CD4-positive, alpha-beta T cell treated with Interleukin-1 beta for 1 hour (primary cell): ENCODE measurements around the gene GRIK4.
A peak's percentile ranks its signal among the peaks of the same experiment; 100 is the strongest.
"Not testable (repeated sequence)": the region's sequence is repeated elsewhere in the genome, so short reads cannot be mapped to it uniquely, and the experiment has no call there.

Experiments used
- DNase-seq, 2 donors: peaks; one replicate each; pipeline ENCODE4 v3.0.0-alpha.2; 2020 to 2022

Gene GRIK4

GRCh38 chr11:120974965-120975364, 463.4 kb downstream of the GRIK4 start:
- no peak for DNase-seq

GRCh38 chr11:120977266-120978137, 466.0 kb downstream of the GRIK4 start:
- no peak for DNase-seq

- DNase-seq: no peak
These were observed 467.2 kb downstream of the GRIK4 start for GRCh38 chr11:120978701-120979100.

- peak; percentile 8 to 32 for DNase-seq
These were observed 474.4 kb downstream of the GRIK4 start for GRCh38 chr11:120985718-120986569.

GRCh38 chr11:120988603-120989002, 477.1 kb downstream of the GRIK4 start:
- DNase-seq: no peak

GRCh38 chr11:120991830-120992686, 480.5 kb downstream of the GRIK4 start:
- DNase-seq: no peak

GRCh38 chr11:120994091-120994859, 482.7 kb downstream of the GRIK4 start:
- no peak for DNase-seq

- no peak for DNase-seq
These were observed 483.6 kb downstream of the GRIK4 start for GRCh38 chr11:120995184-120995583.

GRCh38 chr11:120996973-120997372, 485.4 kb downstream of the GRIK4 start:
- no peak for DNase-seq

GRCh38 chr11:120998581-120998980, 487.0 kb downstream of the GRIK4 start:
- DNase-seq: no peak

GRCh38 chr11:121004206-121004840, 492.8 kb downstream of the GRIK4 start:
- no peak for DNase-seq

GRCh38 chr11:121006922-121007321, 495.4 kb downstream of the GRIK4 start:
- no peak for DNase-seq

GRCh38 chr11:121008551-121008950, 497.0 kb downstream of the GRIK4 start:
- no peak for DNase-seq

GRCh38 chr11:121012091-121012490, 500.5 kb downstream of the GRIK4 start:
- DNase-seq: no peak

GRCh38 chr11:121018746-121019145, 507.2 kb downstream of the GRIK4 start:
- no peak for DNase-seq

- DNase-seq: not testable (repeated sequence)
These were observed 510.2 kb downstream of the GRIK4 start for GRCh38 chr11:121021718-121022117.

- peak; percentile 83 to 89 for DNase-seq
These were observed 512.6 kb downstream of the GRIK4 start, which contains the start of gene TBCEL for GRCh38 chr11:121023848-121024751. Gene TBCEL (plus strand): TSS chr11:121024102. CDS start chr11:121045691, 21,589 bp downstream.

GRCh38 chr11:121024989-121025388, 513.4 kb downstream of the GRIK4 start:
- DNase-seq: peak in 1 of 2 donors; percentile 3

GRCh38 chr11:121029153-121029552, 517.6 kb downstream of the GRIK4 start:
- no peak for DNase-seq

GRCh38 chr11:121029813-121030445, 518.4 kb downstream of the GRIK4 start:
- no peak for DNase-seq
